ENCODE measurements around the gene FBXW4. TPM values are rescaled to one million over a fixed set of nuclear protein-coding genes. Genes with fewer than 3 reads are reported as not detected.

FBXW4 gene, protein sequence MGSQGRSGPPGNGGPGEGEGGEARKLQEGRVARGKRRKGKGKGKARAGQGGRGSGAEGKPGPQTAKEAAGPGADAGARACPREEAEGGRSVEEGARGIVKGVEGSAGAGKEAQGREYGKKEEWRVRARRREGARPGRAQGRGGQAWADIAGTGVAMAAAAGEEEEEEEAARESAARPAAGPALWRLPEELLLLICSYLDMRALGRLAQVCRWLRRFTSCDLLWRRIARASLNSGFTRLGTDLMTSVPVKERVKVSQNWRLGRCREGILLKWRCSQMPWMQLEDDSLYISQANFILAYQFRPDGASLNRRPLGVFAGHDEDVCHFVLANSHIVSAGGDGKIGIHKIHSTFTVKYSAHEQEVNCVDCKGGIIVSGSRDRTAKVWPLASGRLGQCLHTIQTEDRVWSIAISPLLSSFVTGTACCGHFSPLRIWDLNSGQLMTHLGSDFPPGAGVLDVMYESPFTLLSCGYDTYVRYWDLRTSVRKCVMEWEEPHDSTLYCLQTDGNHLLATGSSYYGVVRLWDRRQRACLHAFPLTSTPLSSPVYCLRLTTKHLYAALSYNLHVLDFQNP
- 75.4 TPM for total RNA-seq

DNA sequence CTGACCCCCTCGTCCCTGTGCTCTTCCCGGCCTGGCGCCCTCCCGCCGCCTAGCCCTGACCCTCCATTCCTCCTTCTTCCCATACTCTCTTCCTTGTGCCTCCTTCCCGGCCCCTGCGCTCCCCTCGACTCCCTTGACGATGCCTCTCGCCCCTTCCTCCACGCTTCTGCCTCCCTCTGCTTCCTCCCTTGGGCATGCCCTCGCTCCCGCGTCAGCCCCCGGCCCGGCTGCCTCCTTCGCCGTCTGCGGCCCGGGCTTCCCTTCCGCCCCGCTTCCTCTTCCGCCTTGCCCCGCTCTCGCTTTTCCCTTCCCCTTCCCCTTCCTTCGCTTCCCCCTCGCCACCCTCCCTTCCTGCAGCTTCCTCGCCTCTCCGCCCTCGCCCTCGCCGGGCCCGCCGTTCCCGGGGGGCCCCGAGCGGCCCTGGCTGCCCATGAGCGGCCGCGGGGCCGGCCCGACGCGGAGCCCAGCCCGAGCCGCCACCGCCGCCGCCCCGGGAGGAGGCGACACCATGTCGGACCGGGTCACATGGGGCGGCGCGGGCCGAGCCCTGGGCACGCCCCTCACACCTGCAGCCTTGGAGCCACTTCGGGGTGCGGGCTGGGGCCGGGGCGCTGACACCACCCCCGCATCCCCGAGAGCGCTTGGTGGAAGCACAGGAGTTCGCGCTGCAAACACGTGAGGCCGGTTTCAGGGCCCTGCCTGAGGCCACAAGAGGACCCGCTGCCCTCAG, at the start of gene FBXW4:
FBXW4 (minus strand) TSS at position 497 of the 730 bp plus-strand sequence; CDS start at position 432, 65 bp downstream.
- FAIRE-seq, result no peak
- peak; percentile 69 to 70 for DNase-seq (ENCODE audit: low spot score in 2 of 2)

GRCh38 chr10:101744267-101744666, 49.3 kb upstream of the FBXW4 start:
- FAIRE-seq (no peak), DNase-seq (ENCODE audit: low spot score in 2 of 2) (no peak)

- FAIRE-seq, result no peak
- no peak for DNase-seq (ENCODE audit: low spot score in 2 of 2)
Measured at GRCh38 chr10:101741938-101742337, 47.0 kb upstream of the FBXW4 start.

DNA sequence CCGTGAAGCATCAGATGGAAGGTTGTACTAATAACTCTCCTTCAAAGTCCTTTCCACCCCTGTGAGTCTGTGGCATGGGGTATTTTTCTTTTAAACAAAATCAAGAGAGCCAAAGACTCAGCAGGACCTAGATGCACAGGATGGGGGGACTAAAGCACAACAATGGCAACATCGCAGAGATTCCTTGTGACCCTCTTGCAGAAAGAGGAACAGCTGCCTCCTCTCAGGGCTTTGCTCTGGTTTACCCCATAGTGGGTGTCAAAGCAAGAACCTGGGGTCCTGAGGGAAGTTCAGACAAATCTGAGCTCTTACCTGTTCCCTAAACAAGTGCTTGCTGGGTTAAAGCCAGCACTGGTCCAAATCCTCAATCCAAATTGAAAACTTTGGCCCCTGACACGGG, 41.7 kb upstream of the FBXW4 start:
- FAIRE-seq, result no peak
- DNase-seq (ENCODE audit: low spot score in 2 of 2), result no peak

- DNase-seq (ENCODE audit: low spot score in 2 of 2) (no peak), FAIRE-seq (no peak)
Measured at GRCh38 chr10:101732096-101732495, 37.1 kb upstream of the FBXW4 start.

DNA sequence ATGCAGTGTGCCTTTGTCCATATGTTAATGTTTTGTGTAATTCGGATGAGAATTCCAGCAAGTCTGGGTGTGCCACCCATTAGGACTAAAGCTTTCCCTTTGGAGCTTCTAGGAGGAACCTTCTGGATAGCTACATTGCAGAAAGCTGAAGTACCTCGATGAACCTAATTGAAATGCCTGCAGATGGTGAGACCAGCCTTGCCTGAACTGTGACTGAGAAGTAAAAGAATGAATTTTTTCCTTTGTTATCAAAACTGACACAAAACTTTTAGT, 31.1 kb upstream of the FBXW4 start:
- no peak for FAIRE-seq
- DNase-seq (ENCODE audit: low spot score in 2 of 2), result no peak

DNA sequence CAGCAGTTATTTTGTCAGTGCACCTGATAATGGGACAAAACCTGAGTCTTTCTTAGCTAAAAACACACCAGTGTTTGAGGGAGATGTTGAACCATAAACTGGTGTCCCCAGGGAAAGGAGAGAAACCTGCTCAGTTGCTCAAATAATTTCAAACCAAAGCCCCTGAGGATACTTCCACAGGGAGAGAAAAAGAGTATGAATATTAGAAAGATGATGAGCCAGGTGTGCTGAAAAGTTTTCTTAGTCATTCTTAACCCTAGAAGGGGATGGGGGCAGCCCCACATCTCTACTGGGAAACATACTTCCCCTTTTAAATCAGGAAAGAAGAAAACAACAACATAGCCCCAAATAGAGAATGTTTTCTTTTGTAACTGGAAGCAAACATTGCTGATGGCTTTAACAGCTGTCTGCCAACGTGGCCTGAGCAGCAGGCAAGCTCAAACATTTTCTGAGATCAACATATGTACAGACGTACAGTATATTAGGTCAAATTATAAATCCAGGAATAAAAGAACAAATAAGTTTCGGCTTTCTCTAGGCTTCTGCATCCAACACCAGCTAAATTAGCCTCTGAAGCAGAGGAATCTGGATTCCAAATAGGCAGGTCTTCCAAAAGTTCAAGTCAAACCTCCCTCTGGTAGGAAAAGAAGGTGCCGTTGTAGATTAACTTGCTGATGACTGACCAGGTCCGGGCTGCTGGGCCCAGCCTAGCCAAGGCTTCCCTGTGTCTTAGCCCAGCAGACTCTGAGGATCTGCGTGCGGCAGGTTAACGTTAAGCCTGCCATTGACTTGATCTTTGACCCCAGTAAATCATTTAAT, 30.5 kb upstream of the FBXW4 start:
- FAIRE-seq, result no peak
- no peak for DNase-seq (ENCODE audit: low spot score in 2 of 2)

GRCh38 chr10:101724446-101724845, 29.5 kb upstream of the FBXW4 start:
- DNase-seq (ENCODE audit: low spot score in 2 of 2), result no peak
- no peak for FAIRE-seq

DNA sequence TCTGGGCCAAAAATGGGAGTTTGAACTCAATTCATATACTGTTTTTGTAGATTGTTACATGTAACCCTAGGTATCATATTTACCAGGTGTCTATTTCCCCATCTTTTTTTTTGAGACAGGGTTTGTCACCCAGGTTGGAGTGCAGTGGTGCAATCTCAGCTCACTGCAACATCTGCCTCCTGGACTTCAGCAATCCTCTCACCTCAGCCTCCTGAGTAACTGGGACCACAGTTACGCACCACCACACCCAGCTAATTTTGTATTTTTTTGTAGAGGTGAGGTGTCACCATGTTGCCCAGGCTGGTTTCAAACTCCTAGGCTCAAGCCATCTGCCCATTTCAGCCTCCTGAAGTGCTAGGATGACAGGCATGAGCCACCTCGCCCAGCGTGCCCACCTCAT, 28.2 kb upstream of the FBXW4 start:
- DNase-seq (ENCODE audit: low spot score in 2 of 2) (no peak), FAIRE-seq (no peak)

GRCh38 chr10:101721806-101722205, 26.8 kb upstream of the FBXW4 start:
- DNase-seq (ENCODE audit: low spot score in 2 of 2) (no peak), FAIRE-seq (no peak)

GRCh38 chr10:101720606-101721230, 25.7 kb upstream of the FBXW4 start:
- no peak for DNase-seq (ENCODE audit: low spot score in 2 of 2)
- FAIRE-seq, result no peak

DNA sequence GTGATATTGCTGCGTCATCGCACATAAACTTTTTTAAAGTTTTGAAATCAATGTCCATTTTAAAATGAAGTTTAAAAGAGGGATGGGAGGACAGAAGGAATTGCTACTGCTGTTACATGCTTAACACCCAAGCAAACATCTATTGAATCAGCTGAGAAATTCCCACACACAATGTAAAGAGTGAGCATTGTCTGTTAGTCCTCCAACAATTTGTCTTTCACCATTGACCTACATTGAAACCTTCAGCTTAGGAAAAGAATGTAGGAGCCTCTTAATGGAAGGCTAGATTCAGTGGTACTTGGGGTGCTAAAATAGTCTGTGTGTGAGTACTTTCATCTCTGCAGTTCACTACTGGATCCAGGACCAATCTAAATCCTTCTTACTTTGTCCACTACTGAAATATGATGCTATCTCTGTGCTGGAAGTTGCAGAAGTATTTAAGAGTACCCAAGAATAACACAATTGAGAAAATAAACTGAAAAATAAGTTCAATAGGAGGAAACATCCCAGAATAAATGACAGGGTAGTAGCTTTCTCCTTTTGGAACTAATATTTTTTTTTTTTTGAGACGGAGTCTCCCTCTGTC, 23.8 kb upstream of the FBXW4 start:
- DNase-seq (ENCODE audit: low spot score in 2 of 2), result no peak
- FAIRE-seq, result no peak

DNA sequence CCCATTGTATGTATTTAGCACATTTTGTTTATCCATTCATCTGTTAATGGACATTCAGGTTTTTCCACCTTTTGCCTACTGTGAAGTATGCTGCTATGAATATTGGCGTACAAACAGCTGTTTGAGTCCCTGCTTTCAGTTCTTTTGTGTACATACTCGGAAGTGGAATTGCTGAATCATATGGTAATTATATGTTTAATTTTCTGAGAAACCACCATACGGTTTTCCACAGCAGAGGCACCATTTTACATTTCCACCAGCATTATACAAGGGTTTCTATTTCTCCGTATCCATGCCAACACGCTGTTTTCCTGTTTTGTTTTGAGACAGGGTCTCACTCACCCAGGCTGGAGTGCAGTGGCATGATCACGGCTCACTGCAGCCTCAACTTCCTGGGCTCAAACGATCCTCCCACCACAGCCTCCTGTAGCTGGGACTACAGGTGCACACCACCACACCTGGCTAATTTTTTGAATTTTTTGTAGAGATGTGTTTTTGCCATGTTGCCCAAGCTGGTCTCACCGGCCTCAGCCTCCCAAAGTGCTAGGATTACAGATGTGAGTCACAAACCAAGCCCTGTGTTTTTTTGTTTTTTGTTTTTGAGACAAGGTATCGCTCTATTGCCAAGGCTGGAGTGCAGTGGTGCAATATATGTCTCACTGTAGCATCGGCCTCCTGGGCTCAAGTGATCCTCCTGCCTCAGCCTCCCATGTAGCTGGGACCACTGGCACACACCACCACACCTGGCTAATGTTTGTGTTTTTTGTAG, 22.1 kb upstream of the FBXW4 start:
- DNase-seq (ENCODE audit: low spot score in 2 of 2) (no peak), FAIRE-seq (no peak)

DNA sequence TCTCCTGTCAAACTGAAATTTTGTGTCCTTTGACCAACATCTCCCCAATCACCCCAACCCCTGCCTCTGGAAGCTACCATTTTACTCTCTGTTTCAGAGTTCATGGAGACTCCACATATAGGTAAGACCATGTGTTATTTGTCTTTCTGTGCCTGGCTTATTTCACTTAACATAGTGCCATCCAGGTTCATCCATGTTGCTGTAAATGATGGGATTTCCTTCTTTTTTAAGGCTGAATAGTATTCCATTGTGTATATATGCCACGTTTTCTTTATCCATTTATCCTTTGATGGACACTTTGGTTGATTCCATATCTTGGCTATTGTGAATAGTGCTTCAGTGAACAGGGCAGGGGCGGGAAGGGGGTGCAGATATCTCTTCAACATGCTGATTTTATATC, 18.0 kb upstream of the FBXW4 start:
- DNase-seq (ENCODE audit: low spot score in 2 of 2), result no peak
- no peak for FAIRE-seq

- no peak for DNase-seq (ENCODE audit: low spot score in 2 of 2)
- no peak for FAIRE-seq
Measured at GRCh38 chr10:101710793-101711192, 15.8 kb upstream of the FBXW4 start.

DNA sequence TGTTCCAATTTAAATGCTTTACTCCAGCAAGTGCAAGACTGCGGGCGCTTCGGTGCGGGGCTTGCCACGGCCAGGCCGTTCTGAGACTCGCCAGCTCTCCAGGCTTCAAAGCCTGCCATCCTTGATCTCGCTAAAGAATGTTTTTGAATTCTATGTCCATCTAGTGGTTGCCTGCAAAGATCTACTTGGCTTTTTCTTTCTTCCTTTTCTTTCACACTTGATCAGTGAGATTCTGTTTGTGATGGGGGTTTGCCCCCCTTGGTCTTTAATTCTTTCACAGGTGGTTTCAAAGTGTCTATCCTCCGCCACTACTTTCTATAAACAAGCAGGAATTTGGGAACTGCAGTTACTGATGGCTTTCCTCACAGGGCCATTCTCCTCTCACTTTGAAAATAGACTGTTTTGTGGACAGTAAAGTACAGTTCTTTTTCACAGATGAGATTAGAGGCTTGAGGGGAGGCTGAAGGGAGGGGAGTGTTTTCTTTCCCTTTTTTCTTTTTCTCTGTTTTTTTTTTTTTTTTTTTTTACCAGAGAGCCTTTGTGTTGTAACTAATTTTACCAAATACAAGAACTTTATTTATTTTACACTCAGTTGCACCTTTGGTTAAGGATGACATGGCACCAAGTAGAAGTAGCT, 15.2 kb upstream of the FBXW4 start:
- FAIRE-seq, result no peak
- no peak for DNase-seq (ENCODE audit: low spot score in 2 of 2)

DNA sequence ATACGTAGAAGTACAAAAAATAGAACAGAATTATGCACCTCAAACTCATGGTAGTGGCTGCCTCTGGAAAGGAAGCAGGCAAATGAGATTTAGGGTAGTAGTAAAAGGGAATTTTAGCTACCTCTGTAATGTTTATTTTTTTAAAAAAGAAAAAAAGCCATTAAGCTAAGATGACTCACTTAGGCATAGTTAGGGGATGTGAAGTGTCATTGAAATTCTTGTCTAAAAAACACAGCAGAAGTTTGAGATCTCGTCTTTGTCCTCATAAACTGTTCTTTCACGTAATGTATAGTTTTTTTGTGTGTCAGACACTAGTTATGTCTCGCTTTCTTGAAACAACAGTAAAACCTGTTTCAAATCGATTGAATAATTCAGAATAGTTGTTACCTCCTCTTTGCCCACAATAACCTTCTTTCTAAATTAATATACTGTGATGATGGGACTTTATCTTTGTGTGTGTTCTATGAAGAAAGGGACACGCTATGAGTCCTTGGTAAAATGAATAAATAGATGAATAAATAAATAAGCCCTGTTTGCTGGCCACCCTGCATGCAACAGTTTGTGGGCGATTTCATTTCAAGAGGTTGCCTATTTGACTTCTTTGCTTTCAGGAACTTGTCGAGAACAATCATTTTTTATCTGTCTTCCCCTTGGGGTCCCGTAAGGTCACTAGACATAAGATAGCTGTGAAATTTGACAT, 14.5 kb upstream of the FBXW4 start:
- DNase-seq (ENCODE audit: low spot score in 2 of 2) (no peak), FAIRE-seq (no peak)

GRCh38 chr10:101708870-101709269, 13.9 kb upstream of the FBXW4 start:
- no peak for DNase-seq (ENCODE audit: low spot score in 2 of 2)
- no peak for FAIRE-seq
